Left colon (tissue), 2 donors: Measurements from ENCODE around the gene ZNG1F. TPM values are rescaled to one million over a fixed set of nuclear protein-coding genes. Genes with fewer than 3 reads are reported as not detected.
A peak's percentile ranks its signal among the peaks of the same experiment; 100 is the strongest.
"Not testable (repeated sequence)": the region's sequence is repeated elsewhere in the genome, so short reads cannot be mapped to it uniquely, and the experiment has no call there.

Experiments
- ATAC-seq: fragments of 200-7000 bp; cut with Tn5 transposase; one replicate; pipeline ENCODE4 v1.9.1; 2020; ENCODE audit warnings: mild to moderate bottlenecking, moderate library complexity
- DNase-seq, 2 donors: peaks; one replicate each; pipeline ENCODE4 v3.0.0-alpha.2; 2020
- intact Hi-C, 2 donors: fragments of 100-400 bp; cut with DNase I in 1 of 2; cut with micrococcal nuclease in 1 of 2; formaldehyde crosslinking; loops; one replicate each; pipeline versions ENCODE4 v1.11.2 to v1.14.0; 2022; cut with DNase I, micrococcal nuclease
- total RNA-seq, 2 donors: library from RNA; stranded (reverse); fragmentation: NEBNext Ultra II Directional; extraction: Animal tissue kit (Norgen Biotek cat#: 25700); gene quantifications; one replicate each; pipeline ENCODE4 v1.2.1, GENCODE V29; 2021
- donor health status: DM: no; HTN: no; CAD: no.
- donor health status: DM: yes; HTN: yes; CAD: no.

Gene ZNG1F
- total RNA-seq, 2 donors from 2014 or later: 7.9 to 11.3 TPM

DNA sequence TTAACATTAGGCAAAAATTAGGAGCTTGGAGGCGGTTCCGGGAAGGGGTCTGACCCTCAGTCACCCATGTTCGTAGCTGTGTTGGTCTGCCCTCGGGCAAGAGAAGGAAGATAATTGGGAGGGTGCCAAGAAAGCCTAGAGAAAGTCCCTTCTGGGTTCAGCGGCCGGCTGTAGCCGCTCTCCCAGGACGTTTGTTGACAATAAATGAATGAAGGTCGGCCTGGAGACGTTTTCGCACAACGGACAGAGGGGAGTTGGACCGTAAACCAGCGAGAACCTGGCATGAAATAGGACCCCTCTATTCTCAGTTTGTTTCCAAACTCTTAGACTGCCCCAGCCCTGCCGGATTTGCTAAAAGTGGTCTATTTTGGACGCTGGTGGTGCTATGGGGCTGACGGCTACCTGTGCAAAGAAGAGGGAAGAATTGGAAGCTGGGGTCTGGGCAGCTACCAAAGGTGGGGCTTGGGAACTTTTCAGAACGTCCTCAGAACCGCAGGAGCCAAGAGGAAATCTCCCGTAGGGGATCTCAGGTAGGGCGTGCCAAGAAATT lies 63.9 kb downstream of the ZNG1F start:
- intact Hi-C loops, DNase-seq, ATAC-seq: not testable (repeated sequence)

GRCh38 chr9:41124250-41125108 lies 64.6 kb downstream of the ZNG1F start:
- ATAC-seq: peak; percentile 37
- intact Hi-C loops, DNase-seq: not testable (repeated sequence)

DNA sequence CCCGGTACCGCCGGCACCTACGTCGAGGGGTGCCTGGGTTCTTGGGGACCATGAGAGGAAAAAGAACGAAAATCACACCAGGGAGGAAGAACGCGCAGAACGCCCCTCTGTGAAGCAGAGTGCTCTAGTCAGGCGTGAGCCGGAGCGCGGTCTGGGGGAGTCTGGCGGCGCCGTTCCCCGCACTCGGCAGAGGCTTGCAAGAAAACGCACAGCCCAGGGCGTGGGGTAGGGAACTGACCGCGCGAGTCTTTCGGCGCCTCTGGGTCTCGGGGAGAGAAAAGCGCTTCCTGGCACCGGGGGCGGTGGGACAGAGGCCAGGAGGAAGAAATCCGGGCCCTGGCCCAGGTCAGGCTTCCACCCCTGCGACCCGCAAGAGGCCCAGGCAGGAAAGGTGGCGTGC lies 65.3 kb downstream of the ZNG1F start:
- peak; percentile 25 for ATAC-seq
- intact Hi-C loops, DNase-seq: not testable (repeated sequence)

- intact Hi-C loops, DNase-seq: not testable (repeated sequence)
- ATAC-seq: peak; percentile 34
Observed at GRCh38 chr9:41123396-41123795, 65.7 kb downstream of the ZNG1F start.

GRCh38 chr9:41120696-41121095 lies 68.4 kb downstream of the ZNG1F start:
- ATAC-seq, DNase-seq, intact Hi-C loops: not testable (repeated sequence)

DNA sequence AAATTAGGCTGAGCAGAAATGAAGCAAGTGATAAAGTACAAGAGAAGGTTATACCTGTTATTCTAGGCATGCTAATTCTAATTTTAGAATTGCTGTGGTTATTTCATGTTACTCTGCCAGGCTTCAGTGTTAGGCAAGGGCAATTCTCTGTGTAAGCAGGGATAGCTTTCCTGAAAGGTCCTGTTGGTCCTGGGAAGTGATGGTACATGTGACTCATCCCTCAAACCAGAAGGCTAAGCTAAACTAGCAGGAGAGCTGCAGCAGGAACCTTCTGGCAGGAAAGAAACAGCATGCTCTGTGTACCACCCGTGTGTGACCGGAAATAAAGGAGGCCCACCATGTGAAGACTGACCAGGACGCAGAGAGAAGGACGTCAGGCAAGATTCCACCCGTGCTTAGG lies 69.4 kb downstream of the ZNG1F start:
- ATAC-seq, intact Hi-C loops, DNase-seq: not testable (repeated sequence)

DNA sequence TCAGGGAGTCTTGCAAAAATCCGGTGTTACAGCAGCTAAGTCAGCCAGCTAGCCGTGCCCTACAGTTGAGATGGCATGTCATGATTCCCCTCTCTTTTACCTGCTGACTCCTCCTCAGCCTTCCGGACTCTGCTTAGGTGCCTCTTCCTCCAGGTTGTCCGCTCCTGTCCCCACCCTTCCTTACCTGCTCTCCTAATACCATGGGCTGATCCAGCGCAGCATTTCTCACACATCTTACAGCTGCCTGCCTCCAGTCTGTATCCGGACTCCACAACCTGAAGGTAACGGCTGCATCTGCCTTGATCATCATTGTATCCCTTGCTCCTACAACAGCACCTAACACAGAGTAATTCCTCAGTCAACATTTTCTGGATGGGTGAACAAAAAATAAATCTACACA lies 69.8 kb downstream of the ZNG1F start:
- DNase-seq, ATAC-seq, intact Hi-C loops: not testable (repeated sequence)

DNA sequence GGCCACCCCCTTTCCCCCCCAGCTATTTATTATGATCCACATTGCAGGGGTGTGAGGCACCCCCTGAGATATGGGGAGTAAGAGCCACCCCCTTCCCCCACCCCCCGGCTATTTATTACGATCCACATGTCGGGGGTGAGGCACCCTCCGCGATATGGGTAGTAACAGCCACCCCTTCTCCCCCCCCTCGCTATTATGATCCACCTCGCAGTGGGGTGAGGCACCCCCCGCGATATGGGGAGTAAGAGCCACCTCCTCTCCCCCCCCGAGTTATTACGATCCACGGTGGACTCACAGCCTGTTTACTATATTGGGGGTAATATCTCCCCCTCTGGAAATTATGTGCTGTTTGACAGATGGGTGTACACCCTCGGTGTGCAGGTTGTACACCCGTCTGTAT lies 75.8 kb downstream of the ZNG1F start:
- ATAC-seq, intact Hi-C loops, DNase-seq: not testable (repeated sequence)

GRCh38 chr9:41111414-41111813 lies 77.7 kb downstream of the ZNG1F start:
- ATAC-seq, intact Hi-C loops, DNase-seq: not testable (repeated sequence)

DNA sequence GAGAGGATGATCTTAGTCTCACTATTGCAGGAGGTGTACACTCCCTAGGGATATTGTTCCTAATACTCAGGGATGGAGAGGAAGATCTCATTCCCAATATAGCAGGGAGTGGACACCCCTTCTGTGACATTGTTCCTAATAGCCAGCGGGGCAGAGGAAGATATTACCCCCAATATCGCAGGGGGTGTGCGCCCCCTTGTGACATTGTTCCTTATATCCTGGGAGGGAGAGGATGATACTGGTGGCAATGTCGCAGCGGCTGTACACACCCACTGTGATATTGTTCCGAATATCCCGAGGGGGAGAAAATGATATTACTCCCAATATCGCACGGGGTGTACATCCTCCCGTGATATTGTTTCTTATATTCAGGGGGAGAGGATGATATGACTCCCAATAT lies 78.2 kb downstream of the ZNG1F start:
- intact Hi-C loops: not testable (repeated sequence)

GRCh38 chr9:41109253-41109652 lies 79.9 kb downstream of the ZNG1F start:
- DNase-seq, intact Hi-C loops: not testable (repeated sequence)
- ATAC-seq: peak; percentile 13

More for the DNA sequence above, 78.2 kb downstream of the ZNG1F start:
- not testable (repeated sequence) for DNase-seq, ATAC-seq

- ATAC-seq, intact Hi-C loops, DNase-seq: not testable (repeated sequence)
Observed at GRCh38 chr9:41108816-41109215, 80.3 kb downstream of the ZNG1F start.

- intact Hi-C loops, ATAC-seq: not testable (repeated sequence)
Observed at GRCh38 chr9:41106472-41107116, 82.5 kb downstream of the ZNG1F start.

DNA sequence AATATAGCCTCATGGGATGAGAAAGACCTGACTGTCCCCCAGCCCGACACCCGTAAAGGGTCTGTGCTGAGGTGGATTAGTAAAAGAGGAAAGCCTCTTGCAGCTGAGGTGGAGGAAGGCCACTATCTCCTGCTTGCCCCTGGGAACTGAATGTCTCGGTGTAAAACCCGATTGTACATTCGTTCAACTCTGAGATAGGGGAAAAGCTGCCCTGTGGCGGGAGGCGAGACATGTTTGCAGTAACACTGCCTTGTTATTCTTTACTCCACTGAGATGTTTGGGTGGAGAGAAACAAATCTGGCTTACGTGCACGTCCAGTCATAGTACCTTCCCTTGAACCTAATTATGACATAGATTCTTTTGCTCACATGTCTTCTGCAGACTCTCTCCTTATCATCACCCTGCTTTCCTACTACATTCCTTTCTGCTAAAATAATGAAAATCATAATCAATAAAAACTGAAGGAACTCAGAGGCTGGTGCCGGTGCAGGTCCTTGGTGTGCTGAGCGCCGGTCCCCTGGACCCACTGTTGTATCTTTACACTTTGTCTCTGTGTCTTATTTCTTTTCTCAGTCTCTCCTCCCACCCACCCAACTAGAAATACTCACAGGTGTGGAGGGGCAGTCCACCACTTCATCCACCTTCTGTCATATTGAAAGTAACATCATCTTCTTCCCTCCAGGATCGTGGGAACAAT lies 83.4 kb downstream of the ZNG1F start:
- intact Hi-C loops, DNase-seq, ATAC-seq: not testable (repeated sequence)

More at GRCh38 chr9:41106472-41107116, 82.5 kb downstream of the ZNG1F start:
- DNase-seq: not testable (repeated sequence)

DNA sequence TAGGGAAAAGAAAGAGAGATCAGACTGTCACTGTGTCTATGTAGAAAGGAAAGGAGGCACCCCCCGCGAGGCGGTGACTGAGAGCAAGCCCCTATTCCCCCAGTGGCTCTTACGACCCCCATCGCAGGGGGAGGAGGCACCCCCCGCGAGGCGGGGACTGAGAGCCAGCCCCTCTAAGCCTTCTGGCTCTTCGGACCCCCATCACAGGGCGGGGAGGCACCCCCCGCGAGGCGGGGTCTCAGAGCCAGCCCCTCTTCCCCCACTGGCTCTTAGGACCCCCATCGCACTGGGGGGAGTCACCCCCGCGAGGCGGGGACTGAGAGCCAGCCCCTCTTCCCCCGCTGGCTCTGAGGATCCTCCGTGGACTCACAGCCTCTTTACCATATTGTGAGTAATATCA lies 84.6 kb downstream of the ZNG1F start:
- ATAC-seq, DNase-seq, intact Hi-C loops: not testable (repeated sequence)

GRCh38 chr9:41100508-41100907 lies 88.6 kb downstream of the ZNG1F start:
- intact Hi-C loops, DNase-seq, ATAC-seq: not testable (repeated sequence)

DNA sequence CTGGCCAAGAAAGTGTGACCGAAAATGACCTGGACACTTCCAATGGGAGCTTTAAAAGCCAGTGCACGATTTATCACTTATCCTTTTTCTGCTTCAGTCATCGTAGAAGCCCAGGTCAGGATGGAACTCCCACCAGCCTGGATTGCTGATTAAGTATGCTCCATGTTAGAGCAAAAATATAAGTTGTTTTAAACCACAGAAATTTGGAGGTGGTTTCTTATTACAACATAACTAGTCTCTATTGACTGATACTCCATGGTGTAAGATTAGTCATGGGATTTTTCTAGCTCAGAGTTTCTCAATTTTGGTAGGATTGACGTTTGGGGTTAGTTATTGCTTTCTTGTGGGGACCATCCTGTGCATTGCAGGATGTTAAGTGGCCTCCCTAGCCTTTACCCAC lies 90.4 kb downstream of the ZNG1F start:
- DNase-seq, ATAC-seq, intact Hi-C loops: not testable (repeated sequence)

DNA sequence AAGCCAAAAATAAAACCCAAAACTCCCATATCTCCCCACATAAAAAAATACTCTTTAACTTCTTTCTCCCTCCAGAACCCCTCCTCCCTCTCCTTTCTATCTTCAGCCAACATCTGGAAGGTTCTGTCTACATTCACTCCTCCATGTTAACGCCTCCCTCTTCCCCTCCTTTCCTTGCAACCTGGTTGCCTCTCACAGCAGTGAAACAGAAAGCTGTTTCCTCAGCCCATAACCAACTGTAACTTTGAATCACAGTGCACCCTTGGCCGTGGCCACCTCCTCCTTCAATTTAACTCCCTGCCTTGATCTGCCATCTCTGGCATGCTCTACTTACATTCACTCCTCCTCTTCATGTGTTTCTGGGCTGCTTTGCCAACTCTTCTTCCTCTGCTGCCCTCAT lies 94.1 kb downstream of the ZNG1F start:
- ATAC-seq, intact Hi-C loops: not testable (repeated sequence)

More for the DNA sequence above, 94.1 kb downstream of the ZNG1F start:
- DNase-seq: not testable (repeated sequence)
